HFF-Myc (cell line): Measurements from ENCODE around the gene ARL13B.
A peak's percentile ranks its signal among the peaks of the same experiment; 100 is the strongest.
"Not testable (repeated sequence)": the region's sequence is repeated elsewhere in the genome, so short reads cannot be mapped to it uniquely, and the experiment has no call there.

Experiments
- DNase-seq: peaks from one replicate; pipeline ENCODE4 v3.0.0-alpha.2; 2011; ENCODE audit warnings: low read depth; ENCODE audit errors: extremely low read depth
- H3K4me3 ChIP-seq: replicated peaks from 2 replicates; pipeline ENCODE4 v1.5.1; 2011; ENCODE audit warnings: low read depth, mild to moderate bottlenecking, control low read depth, low read length
- TF ChIP-seq, protein P1 (sequence below): IDR thresholded peaks from 2 replicates; pipeline ENCODE4 v1.5.1; 2012; ENCODE audit warnings: mild to moderate bottlenecking, low read depth, low read length, control low read depth; ENCODE audit errors: missing control alignments

Gene ARL13B

DNA sequence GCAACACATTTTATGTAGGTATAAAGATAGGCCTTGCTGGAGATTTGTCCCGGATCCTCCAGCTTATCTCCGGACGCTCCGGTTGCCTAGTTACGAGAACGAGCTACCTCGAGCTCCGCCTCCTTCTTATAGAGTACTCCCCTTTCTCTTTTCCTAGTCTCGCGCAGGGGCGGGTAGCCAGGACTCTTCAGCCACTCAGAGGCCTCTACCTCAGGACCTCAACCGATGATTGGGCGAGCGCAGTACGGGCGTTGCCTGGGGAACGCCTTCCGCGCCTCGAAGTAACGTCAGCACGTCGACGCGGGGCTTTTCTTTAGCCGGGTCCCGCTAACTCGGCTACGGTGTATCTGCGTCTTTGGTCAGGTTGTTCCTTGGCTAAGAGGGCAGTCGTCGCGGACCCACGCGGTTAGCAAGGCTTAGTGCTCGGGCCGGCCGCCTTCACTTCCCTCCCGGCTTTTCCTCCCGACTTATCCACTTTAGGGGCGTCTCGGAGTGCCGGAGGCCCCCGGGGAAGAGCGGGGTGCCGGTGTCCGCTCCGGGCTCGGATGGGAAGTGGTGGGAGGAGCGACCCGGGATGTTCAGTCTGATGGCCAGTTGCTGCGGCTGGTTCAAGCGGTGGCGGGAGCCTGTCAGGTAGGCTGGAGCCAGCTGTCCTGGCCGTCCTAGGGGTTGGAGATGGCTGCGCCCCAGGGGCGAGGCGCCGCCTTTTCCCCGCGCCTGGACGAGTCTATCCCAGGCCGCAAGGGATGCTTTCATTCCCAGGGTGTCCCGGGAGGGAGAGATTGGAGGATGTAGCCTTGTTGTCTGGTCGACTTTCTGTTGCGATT lies at the start of gene ARL13B:
TSS of gene ARL13B (plus strand) at position 306 of the 827 bp plus-strand sequence. CDS start at position 575, 269 bp downstream.
- TF ChIP-seq, protein P1, sequence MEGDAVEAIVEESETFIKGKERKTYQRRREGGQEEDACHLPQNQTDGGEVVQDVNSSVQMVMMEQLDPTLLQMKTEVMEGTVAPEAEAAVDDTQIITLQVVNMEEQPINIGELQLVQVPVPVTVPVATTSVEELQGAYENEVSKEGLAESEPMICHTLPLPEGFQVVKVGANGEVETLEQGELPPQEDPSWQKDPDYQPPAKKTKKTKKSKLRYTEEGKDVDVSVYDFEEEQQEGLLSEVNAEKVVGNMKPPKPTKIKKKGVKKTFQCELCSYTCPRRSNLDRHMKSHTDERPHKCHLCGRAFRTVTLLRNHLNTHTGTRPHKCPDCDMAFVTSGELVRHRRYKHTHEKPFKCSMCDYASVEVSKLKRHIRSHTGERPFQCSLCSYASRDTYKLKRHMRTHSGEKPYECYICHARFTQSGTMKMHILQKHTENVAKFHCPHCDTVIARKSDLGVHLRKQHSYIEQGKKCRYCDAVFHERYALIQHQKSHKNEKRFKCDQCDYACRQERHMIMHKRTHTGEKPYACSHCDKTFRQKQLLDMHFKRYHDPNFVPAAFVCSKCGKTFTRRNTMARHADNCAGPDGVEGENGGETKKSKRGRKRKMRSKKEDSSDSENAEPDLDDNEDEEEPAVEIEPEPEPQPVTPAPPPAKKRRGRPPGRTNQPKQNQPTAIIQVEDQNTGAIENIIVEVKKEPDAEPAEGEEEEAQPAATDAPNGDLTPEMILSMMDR, result no peak

DNA sequence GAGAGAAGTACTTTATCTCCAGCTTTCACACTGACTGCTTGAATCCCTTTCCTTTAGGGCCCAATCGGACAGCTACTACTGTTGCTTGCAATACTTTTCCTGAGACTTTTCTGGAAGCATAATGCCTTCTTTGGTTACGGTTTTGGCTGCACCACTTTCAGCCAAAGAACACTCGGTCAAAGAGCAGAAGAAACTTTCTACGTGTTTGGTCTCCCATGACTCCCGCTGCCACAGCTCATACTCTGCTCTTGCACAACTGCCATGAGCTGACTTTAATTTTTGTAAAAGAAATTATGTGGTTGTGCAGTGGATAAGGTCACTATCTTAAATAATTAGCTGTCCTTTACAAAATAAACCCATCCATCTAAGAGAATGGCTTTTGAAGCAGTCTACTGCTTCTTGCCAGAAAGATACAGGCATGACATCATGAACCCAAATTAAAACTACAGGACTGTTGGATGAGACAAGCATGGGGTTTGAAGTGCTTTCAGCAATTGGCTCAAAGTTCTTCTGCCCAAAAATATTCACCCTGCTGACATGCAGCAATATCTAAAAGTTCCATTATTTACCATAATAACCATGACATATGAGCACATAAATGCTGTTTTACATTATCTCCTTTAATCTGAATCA lies 48.2 kb upstream of the ARL13B start:
- TF ChIP-seq, protein P1, result no peak
- H3K4me3 ChIP-seq, result no peak overlapping the region
- no peak for DNase-seq

More for the DNA sequence above, at the start of gene ARL13B:
- peak within 1 kb of the TSS; percentile 79 for H3K4me3 ChIP-seq
- peak; percentile 94 for DNase-seq

DNA sequence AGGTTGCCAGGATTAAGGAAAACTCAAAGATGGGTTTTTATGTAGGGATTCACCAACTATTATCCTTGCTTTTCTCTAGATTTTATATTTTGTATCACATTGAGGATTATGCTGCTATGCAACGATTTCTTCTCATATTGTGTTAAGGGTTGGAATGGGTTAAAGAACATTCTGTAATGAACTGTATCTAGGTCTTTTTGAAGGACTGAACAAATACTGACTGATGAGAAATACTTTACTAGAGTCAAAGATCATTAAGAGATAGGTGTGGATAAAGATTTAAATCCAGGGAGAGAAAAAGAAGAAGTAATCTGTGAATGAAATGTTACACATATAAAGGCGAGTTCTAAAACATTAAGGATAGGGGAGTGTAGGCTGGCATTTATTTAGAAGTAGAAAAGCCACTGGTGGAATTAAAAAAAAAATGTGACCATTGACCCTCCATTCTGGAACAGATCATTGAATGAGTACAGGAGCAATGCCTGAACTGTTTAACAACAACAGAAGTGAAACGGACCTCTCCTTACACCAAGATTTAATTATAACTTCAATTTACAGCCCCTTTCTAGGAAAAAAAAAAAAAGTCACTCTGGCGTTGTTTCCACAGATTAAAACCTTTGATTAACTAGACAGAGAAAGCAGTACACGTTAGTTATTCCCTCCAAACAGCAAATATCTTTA lies 45.4 kb upstream of the ARL13B start:
- no peak overlapping the region for H3K4me3 ChIP-seq
- TF ChIP-seq, protein P1, result no peak
- no peak for DNase-seq

DNA sequence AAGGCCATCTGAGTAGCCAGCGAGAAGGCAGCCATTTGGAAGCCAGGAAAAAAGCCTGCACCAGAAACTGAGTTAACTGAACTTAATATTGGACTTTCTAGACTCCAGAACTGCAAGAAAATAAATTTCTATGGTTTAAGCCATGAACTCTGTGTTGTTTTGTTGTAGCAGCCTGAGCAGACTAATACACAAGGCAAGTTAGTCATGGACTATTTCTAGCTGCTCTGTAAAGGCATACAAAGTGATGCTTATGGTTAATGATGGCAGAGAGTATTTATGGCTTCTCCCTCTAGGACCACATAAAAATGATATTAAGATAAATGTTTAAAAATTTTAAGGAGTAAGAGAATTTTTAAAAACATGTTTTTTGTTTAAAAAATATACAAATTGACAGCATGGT lies 43.4 kb upstream of the ARL13B start:
- no peak overlapping the region for H3K4me3 ChIP-seq
- no peak for DNase-seq
- TF ChIP-seq, protein P1, result no peak

DNA sequence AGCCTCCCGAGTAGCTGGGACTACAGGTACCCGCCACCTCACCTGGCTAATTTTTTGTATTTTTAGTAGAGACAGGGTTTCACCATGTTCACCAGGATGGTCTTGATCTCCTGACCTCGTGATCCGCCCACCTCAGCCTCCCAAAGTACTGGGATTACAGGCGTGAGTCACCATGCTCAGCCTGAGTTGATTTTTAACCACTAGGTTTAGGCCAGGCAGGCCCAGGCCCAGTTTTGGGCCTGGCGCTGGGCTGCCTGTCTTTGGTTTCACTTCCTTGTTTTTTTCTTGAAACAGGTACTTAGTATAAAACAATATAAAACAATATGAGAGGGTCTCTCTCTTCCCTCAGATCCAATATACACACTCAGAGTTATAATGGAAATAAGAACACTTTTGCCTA lies 42.5 kb upstream of the ARL13B start:
- not testable (repeated sequence) for H3K4me3 ChIP-seq, DNase-seq

DNA sequence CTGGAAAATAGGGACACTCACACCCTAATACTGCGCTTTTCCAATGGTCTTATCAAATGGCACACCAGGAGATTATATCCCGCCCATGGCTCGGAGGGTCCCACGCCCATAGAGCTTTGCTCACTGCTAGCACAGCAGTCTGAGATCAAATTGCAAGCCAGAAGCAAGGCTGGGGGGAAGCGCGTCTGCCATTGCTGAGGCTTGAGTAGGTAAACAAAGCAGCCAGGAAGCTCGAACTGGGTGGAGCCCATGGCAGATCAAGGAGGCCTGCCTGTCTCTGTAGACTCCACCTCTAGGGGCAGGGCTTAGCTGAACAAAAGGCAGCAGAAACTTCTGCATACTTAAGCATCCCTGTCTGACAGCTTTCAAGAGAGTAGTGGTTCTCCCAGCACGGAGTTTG lies 30.0 kb upstream of the ARL13B start:
- H3K4me3 ChIP-seq, DNase-seq: not testable (repeated sequence)

DNA sequence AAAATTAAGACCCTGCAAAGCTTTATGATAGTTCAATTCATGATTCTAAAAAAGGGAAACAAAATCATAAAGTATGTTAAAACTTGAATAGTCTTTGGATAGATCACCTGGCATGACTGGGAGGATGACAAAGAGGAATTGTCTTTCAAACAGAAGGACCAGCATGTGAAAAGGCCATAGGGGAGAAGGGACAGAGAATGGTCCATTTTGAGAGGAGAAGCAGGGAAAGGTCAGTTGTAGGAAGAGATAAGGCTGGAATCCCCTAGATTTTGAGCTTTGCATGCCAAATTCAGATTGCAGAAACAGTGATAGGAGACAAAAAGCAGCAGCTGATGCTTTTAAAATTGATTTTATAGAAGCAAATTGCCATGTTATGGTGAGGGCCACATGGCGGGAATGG lies 18.9 kb upstream of the ARL13B start:
- TF ChIP-seq, protein P1, result no peak
- DNase-seq, result no peak

More for the DNA sequence above, 18.9 kb upstream of the ARL13B start:
- no peak overlapping the region for H3K4me3 ChIP-seq
